SKM-1 treated with dmso at 0.1 percent for 144 hours (cell line): ENCODE data around the gene SNAP25.

Experiments used
- DNase-seq: peaks from one replicate; lab custom pipeline; 2025; ENCODE audit not compliant: unreplicated experiment; lab: John Stamatoyannopoulos, UW

SNAP25 gene

GRCh38 chr20:10261702-10262101 lies 43.1 kb downstream of the SNAP25 start:
- DNase-seq: no peak

GRCh38 chr20:10263385-10264165 lies 44.9 kb downstream of the SNAP25 start:
- no peak for DNase-seq

- no peak for DNase-seq
Observed at GRCh38 chr20:10264166-10264558, 45.5 kb downstream of the SNAP25 start.

GRCh38 chr20:10268636-10269035 lies 50.0 kb downstream of the SNAP25 start:
- DNase-seq: no peak

- no peak for DNase-seq
Observed at GRCh38 chr20:10270630-10271029, 52.0 kb downstream of the SNAP25 start.

- DNase-seq: no peak
Observed at GRCh38 chr20:10271494-10272219, 53.0 kb downstream of the SNAP25 start.

GRCh38 chr20:10276878-10277580 lies 58.4 kb downstream of the SNAP25 start:
- DNase-seq: no peak

- no peak for DNase-seq
Observed at GRCh38 chr20:10277616-10278015, 59.0 kb downstream of the SNAP25 start.

- no peak for DNase-seq
Observed at GRCh38 chr20:10278412-10278811, 59.8 kb downstream of the SNAP25 start.

- no peak for DNase-seq
Observed at GRCh38 chr20:10280018-10280908, 61.6 kb downstream of the SNAP25 start.

- DNase-seq: no peak
Observed at GRCh38 chr20:10281911-10282310, 63.3 kb downstream of the SNAP25 start.

- DNase-seq: no peak
Observed at GRCh38 chr20:10282979-10283456, 64.4 kb downstream of the SNAP25 start.

- DNase-seq: no peak
Observed at GRCh38 chr20:10286356-10286755, 67.7 kb downstream of the SNAP25 start.

GRCh38 chr20:10288421-10288820 lies 69.8 kb downstream of the SNAP25 start:
- no peak for DNase-seq

GRCh38 chr20:10288954-10289646 lies 70.5 kb downstream of the SNAP25 start:
- DNase-seq: no peak

- DNase-seq: no peak
Observed at GRCh38 chr20:10291568-10292248, 73.1 kb downstream of the SNAP25 start.

GRCh38 chr20:10297223-10297622 lies 78.6 kb downstream of the SNAP25 start:
- no peak for DNase-seq

GRCh38 chr20:10297684-10298240 lies 79.1 kb downstream of the SNAP25 start:
- no peak for DNase-seq
